DLD1 (cell line): Measurements from ENCODE around the gene POLD3.
"Not testable (repeated sequence)": the region's sequence is repeated elsewhere in the genome, so short reads cannot be mapped to it uniquely, and the experiment has no call there.

Source experiments
- in situ Hi-C: cut with HindIII; loops from 2 replicates; pipeline ENCODE4 v1.10.0; 2017; ENCODE audit warnings: low sequenced_read_pairs

Gene POLD3

DNA sequence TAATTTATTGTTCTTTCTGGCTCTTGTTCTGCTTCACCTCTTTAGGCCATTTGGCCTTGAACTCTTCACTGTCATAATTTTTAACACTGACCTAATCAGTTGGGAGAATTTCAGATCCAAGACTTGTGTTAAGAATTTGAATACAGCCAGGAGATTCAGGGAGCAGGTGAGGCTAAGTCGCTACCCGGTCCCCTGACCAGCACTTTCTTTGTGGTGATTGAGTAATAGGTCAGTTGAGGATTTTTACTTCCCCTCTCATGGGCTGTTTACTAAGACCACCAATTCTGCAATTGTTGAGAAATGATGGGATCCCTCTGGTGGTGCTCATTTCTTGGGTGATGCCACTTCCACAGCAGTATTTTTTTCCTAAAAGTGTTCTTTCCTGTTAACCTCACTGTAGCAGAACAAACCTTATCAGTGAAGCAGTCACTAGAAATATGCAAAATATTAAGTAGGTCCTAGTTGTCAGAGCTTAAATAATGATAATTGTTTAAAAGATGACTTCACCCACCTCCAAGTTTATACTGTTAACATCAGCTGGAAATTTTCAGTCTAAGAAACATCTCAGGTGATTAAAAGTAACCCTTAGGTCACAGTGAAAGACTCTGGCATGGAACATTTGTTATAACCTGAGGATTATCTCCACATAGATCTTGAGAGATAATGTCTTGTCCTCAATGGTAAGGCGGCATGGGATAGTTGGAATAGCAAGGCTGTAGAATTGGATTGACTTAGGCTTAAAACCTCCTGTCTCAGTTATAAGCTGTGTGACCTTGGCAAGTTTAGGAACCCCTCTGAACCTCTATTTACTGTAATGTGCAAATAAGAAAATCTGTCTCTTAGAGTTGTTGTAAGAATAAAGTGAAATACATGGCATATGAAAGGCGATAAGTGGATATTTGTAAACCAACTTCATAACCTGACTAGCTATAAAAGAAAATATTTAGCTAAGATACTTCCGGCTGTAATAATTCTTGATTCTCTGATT is 41.3 kb downstream of the POLD3 start:
- in situ Hi-C loops: no loop called here

DNA sequence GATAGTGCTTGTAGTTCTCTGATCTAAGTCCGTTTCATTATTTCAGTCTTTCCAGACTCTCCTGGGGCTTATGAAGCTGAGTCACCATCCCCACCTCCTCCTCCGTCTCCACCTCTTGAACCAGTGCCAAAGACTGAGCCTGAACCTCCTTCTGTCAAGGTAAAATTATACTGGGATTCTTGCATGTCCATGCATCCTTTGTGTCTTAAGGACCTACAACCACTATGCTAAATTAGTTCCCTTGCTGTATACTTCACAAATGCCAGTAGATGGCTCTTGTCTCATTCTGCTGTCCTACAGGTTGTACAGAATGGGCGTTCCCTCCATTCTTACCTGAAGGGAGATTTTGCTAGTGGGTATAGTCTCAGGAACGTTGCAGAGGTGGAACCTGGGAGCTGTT is 42.2 kb downstream of the POLD3 start:
- in situ Hi-C loops: no loop called here

DNA sequence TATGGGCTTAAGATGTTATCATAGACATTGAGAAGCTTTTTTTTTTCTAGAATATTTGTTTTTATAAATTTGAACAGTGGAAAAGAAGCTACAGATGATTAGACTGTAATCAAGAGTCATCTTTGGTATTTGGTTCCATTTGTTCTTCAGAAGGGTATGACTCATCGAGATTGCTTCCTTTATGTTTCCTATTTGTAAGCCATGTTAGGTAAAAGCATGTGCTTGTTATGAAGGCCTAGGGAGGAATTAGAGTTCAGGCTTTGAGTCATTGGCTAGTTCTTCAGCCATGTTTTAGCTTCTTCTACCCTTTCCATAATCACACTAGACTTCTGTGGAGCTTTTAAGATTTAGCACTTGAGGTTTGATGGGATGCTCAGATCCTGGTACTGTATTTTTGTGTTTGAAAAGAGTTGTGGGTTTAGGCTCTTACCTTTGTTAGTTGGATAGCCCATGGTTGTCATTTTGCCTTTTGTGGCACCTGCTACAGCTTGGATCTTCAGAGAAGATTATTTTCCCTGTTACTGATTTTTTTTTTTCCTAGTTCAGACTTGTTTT is 44.3 kb downstream of the POLD3 start:
- in situ Hi-C loops: no loop called here

DNA sequence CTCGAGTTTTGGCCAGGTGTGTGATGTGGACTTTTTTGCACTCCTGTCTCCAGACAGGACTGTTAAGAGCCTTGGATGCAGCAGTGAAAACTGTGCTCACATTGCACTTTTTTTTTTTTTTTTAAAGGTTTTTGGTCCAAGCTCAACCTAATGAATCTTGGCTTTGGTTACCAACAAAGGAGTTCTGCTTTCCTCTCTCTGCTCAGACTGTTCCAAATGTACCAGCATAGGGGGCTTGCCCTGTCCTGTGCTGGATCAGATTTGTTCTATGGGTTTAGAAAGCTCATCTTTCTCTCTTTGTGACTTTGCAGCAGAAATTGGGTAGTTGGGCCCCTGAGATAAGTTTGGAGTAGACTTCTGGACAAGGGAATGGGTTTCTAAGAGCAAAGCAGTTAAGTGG is 45.3 kb downstream of the POLD3 start:
- in situ Hi-C loops: no loop called here

DNA sequence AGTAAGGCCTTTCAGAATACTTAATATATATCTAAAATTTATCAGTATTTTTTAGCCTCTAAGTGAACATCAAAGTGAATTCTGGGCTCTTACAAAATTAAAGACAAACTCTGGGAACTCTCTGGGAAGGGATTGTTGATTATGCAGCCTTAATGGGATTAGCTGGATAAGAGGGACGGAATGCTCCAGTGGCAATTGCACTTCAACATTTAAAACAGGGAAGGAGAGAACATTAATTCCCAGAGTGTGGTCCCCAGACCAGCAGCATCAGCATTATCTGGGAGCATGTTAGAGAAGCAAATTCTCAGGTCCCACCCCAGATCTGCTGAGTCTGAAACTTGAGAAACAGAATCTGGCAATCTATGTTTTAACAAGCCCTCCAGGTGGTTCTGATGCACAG is 46.5 kb downstream of the POLD3 start:
- in situ Hi-C loops: no loop called here

DNA sequence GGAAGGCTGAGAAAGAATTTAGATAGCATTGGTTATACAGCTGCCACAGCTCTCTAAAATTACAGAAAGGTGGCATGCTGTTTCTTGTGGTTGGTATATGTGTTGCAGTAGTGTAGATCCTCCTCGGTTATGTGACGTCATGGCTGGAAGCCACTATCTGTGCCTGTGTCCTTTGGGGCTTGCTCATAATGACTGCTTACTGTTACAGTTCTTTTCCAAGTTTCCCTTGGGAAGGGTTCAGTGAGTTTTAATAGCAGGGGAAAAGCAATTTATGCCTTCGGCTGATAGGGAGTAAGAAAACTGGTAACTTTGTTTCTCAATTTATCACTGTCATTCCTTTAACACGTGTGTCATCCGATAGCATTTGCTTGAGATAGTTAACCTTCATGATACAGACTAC is 47.2 kb downstream of the POLD3 start:
- in situ Hi-C loops: no loop called here

DNA sequence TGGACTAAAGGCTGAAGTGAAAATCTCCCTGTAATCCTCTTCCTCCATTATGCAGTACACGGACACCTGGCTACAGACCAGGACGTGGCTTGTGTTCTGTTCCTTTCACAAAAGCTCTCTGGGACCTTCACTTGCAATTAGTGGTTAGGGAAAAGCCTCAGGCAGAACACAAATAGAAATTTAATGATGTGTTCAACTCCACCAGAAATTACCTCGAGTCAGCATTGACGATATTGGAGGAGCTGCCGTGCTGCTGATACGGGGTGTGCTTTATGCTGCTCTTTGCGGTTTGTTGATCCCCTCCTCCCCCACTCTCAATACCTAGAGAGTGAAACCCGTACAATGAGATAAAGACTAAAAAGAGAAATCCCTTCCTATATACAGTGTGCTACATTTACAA is 48.9 kb downstream of the POLD3 start:
- in situ Hi-C loops: no loop called here

DNA sequence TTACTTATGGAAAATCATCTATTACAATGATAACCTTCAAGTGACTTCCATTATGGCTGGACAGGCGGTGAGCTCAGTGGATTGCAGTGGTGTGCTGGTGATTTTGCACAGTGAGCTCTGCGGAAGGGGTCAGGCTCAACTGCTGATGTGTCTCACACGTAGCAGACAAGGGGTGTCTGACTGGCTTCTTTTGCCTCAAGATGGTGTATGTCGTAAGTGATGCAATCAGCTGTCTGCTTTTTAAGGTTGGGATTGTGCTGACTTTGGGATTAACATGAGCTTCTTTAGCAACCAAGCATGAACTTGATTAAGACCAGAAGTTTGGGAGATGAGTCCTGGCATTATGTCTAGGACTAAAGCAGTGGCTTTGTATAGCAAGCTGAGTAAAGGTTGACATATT is 49.5 kb downstream of the POLD3 start:
- in situ Hi-C loops: no loop called here

DNA sequence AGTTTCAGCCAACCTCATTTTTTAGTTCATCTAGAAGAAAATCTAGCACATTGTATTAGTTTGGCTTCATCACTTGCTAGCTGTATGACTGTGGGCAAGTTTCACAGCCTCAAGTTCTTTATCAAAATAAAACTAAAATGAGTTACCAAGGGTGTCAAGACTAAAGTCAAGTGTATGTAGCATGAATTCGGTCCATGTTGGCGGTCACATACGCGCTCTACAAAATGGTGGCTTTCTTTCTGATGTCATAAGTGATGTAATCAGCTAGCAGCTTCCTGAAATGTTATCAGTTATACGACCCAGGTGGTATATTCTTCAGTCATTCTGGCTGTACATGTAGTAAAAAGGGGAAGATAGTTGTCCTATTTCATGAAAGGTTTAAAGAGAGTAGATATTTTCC is 50.5 kb downstream of the POLD3 start:
- in situ Hi-C loops: no loop called here

DNA sequence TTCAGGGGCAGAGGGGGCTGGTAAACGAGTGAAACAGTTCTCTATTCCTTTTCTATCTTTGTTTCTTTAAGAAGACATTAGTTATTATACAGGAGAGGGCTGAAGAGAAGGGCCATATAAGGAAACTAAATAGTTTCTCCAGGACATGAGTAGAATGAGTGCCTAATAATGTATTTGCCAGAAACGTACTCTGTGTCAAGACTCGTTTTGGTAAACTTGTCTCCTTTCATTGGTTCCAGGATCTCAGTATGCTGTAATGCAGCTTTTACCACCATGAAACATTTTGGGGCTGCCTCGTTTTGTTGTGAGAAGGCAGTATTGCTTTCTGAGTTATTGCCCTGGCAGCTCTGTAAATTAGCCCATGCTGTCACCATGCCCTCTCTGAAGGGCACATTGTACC is 51.7 kb downstream of the POLD3 start:
- in situ Hi-C loops: no loop called here

DNA sequence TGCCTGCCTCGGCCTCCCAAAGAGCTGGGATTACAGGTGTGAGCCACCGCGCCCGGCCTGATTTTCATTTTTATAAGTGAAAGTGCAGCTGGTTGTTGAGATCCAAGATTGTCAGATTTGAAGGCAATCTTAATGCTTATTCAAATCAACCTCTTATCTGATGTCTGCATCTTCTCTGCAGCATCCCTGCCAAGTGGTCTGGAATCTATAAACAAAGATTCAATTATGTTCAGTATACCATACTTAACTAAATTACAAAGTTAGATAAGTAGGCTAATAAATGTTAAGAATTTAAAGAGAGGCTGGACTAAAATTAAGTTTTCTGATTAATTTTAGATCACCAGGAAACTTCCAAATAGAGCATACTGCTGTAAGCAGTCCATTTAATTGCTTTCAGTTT is 53.8 kb downstream of the POLD3 start:
- in situ Hi-C loops: no loop called here

DNA sequence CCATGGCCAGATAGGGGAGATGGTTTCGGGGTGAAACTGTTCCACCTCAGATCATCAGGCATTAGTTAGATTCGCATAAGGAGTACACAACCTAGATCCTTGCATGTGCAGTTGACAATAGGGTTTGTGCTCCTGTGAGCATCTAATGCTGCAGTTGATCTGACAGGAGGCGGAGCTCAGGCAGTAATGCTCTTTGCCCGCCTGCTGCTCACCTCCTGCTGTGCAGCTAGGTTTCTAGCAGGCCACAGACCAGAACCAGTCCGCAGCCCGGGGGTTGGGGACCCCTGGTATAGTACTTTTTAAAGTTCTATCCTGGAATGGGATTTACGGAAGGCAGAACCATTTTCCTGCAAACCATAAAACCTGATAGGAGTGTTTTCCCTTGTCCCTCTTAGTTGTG is 54.6 kb downstream of the POLD3 start:
- in situ Hi-C loops: no loop called here

DNA sequence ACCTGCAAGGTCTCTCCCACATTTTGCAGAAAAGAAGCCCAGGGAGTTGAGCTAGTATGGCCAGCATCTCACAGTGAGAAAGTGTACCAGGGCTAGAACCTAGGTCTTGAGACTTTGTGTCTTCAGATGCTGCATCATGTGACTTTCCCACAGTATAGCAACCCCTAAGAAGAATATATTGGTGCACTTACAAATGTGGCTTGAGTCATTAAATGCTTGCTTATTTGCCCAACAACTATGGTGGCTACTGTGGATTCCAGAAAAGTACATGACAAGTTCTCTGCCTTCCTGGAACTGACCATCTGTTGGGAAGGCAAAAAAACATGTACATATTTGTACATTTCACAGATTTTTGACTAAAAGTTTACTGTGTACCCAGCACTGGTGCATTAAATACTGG is 55.0 kb downstream of the POLD3 start:
- in situ Hi-C loops: no loop called here

DNA sequence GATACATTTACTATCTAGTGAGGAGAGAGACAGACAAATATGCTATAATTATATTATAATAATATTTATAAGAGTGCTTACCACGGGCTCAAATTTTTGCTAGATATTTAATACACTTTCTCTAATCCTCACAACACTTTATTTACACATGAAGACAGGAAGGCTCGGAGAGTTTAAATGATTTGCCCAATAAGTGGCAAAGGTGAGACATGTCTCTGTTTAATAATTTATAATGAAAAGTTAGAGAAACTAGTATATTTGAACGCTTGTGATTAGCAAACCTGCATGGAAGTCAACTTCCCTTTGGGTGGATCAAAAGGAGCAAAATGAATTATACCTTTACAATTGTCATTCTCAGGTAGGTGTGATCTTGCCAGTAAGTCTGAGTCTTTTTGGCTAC is 55.4 kb downstream of the POLD3 start:
- in situ Hi-C loops: no loop called here

DNA sequence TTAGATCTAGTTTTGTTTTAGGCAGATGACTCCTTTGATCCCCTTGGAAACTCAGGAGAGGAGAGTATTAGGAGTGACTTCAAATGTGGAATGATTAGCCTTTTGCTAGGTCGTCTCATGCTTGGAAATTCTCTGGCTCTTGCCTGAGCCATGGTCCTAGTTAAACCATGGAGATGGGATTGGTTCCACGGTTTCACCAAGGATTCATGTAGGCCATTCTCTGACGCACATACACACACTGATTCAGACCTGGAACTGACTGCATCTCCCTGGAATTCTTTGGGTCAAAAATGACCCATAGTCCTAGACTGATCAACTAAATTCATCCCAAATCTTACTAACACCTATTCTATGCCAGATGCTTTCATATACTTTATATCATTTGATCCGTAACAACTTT is 56.5 kb downstream of the POLD3 start:
- in situ Hi-C loops: no loop called here

DNA sequence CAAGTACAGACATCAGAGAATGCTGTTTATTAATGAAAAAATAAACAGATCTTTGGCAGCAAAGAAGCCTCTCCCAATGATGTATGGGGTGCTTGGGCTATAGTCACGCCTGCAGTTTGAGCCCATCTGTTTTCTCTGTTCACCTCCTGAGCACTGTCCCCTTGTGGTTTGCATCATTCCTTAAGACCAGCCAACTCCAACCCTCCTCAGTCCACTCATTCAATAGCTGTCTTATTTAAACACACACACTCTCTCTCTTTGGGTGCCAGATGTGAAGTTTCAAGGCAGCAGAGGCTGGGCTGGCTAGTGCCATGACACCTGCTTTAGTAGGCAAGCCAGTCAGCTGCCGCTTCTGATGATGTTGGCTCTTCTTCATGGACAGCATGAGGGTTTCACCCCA is 58.1 kb downstream of the POLD3 start:
- in situ Hi-C loops: no loop called here

DNA sequence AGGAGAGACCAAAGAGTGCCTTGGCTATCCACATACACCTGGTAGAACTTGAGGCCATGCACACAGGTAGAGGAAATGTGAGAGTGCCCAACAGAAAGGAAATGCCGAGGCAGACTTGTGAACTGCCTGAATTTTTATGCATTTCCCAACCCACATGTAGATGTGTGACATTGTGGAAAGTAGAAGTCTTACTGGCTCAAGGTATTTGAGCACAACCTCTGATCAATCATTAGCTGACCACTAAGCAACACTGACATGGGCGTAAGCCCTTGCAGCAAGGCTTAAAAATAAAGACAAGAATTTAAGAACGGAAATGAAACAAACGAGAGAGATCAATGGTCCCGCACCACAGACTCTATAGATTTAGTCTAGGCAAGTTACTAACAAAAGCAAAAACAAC is 62.6 kb downstream of the POLD3 start:
- in situ Hi-C loops: no loop called here

DNA sequence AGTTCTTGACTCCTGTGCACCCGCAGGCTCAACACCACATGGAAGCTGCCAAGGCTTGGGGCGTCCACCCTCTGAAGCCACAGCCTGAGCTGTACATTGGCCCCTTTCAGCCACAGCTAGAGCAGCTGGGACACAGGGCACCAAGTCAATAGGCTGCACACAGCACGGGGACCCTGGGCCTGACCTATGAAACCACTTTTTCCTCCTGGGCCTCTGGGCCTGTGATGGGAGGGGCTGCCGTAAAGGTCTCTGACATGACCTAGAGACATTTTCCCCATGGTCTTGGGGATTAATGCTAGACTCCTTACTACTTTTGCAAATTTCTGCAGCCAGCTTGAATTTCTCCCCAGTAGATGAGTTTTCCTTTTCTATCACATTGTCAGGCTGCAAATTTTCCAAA is 66.7 kb downstream of the POLD3 start:
- in situ Hi-C loops: not testable (repeated sequence)

DNA sequence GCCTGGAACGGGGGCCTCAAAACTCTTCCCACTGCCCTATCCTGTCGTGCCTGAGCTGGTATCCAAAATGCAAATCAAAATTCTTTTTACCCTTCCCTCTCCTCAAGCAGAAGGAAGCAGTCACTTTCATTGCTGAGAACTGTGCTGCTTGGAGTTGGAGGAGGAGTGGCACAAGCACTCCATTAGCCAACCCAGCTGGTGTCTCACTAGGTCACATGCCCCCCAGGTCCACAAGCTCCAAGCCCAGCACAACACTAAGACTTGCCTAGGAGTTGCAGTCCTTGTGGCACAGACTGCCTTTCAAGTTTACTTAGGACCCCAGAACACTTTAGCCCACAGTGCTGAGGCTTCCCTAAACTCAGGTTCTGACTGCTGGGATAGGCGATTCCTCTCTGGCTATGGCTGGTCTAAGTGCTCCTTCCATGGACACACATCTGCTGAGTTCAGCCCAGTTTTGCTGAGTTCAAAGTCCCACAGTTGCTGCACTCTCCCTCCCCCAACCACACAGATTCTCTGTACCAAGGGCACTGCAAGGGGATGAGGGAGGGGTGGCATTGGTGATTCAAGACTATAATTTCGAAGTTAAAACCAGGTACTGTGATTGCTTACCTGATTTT is 70.2 kb downstream of the POLD3 start:
- in situ Hi-C loops: no loop called here

DNA sequence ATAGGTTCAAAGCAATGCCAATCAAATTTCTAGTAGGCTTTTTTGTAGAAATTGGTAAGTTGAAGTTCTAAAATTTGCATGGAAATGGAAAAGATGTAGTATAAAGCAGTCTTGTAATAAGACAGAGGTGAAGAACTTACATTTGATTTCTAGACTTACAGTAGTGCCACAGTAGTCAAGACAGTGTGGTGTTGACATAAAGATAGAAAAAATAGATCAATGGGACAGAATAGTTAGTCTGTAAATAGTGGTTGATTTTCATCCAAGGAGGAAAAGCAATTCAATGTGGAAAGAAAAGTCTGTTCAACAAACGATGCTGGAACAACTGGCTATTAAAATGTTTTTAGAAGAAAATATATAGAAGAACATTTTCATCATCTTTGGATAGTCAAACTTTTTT is 70.9 kb downstream of the POLD3 start:
- in situ Hi-C loops: no loop called here

DNA sequence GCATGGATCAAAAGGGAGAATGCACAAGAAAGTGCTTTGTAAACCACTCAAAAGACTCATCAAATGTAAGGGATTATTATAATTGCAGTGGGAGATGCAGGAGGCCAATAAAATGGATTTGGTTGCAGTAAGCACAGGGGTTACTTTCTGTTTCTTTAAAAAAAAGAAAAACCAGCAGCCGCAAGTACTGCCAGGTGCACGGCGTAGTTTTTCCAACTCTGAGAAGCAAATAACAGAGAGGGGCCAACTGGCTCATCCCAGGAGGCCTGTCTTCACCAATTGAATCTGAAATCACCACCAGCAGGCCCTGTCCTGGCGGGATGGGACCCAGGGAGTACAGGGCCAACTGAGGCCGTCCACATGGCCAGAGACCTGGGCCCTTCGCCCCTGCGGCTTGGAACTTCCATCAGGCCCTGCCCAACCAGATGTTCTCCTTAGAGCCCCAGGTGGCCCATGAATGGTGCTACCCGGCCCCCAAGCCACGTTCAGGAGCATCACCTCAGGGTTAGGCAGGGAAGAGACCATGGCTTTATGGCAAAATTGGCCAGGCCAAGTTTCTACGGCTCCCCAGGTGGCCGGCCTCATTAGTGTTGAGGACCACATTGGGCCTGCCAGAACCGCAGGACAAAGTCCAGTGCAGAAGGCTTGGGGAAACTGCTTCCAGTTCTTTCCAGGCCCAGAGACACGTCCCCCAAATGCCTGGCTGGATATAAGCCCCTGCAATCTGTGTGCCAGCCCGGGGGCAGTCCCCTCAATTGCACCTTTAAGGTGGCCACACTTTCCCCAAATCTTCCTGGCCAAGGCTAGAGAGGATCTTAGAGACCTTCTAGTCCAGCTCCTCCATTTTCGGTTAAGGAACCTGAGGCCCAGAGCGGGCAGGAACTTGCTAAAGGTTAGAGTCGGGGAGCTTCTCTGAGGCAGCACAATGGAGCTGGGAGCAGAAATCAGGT is 77.1 kb downstream of the POLD3 start:
- in situ Hi-C loops: no loop called here
